ENCODE data around the gene SHISAL1. TPM values are rescaled to one million over a fixed set of nuclear protein-coding genes. Genes with fewer than 3 reads are reported as not detected.

The SHISAL1 gene
- polyA plus RNA-seq (2012; ENCODE audit: missing spikeins) = not detected

GRCh38 chr22:44312766-44313165 is at the start of gene SHISAL1:
SHISAL1 (minus strand) TSS chr22:44312951; CDS start chr22:44300945, 12,006 bp downstream.
- no peak for FAIRE-seq
- TF ChIP-seq POLR2A (IDR thresholded peaks at IDR 0.05; ENCODE audit: low read depth, low read length) = no peak
- no peak for TF ChIP-seq TAF1 (IDR thresholded peaks at IDR 0.05; ENCODE audit: borderline replicate concordance, low read depth, low read length)
- TF ChIP-seq POLR2AphosphoS5 (IDR thresholded peaks at IDR 0.05; ENCODE audit: low read depth, low read length) = no peak
- no peak for DNase-seq (ENCODE audit: insufficient read length)

GRCh38 chr22:44361391-44362126 is 48.8 kb upstream of the SHISAL1 start:
- DNase-seq (ENCODE audit: insufficient read length) = no peak
- no peak for FAIRE-seq
- TF ChIP-seq POLR2AphosphoS5 (IDR thresholded peaks at IDR 0.05; ENCODE audit: low read depth, low read length) = no peak
- no peak for TF ChIP-seq POLR2A (IDR thresholded peaks at IDR 0.05; ENCODE audit: low read depth, low read length)
- no peak for TF ChIP-seq TAF1 (IDR thresholded peaks at IDR 0.05; ENCODE audit: borderline replicate concordance, low read depth, low read length)

GRCh38 chr22:44360668-44361381 is 48.1 kb upstream of the SHISAL1 start:
- TF ChIP-seq POLR2A (IDR thresholded peaks at IDR 0.05; ENCODE audit: low read depth, low read length) (no peak), POLR2AphosphoS5 (IDR thresholded peaks at IDR 0.05; ENCODE audit: low read depth, low read length) (no peak), TAF1 (IDR thresholded peaks at IDR 0.05; ENCODE audit: borderline replicate concordance, low read depth, low read length) (no peak)
- FAIRE-seq = no peak
- no peak for DNase-seq (ENCODE audit: insufficient read length)

- FAIRE-seq (no peak), DNase-seq (ENCODE audit: insufficient read length) (no peak)
- TF ChIP-seq POLR2A (IDR thresholded peaks at IDR 0.05; ENCODE audit: low read depth, low read length) (no peak), POLR2AphosphoS5 (IDR thresholded peaks at IDR 0.05; ENCODE audit: low read depth, low read length) (no peak), TAF1 (IDR thresholded peaks at IDR 0.05; ENCODE audit: borderline replicate concordance, low read depth, low read length) (no peak)
These were observed 47.5 kb upstream of the SHISAL1 start for GRCh38 chr22:44360306-44360667.

GRCh38 chr22:44359496-44360110 is 46.9 kb upstream of the SHISAL1 start:
- TF ChIP-seq TAF1 (IDR thresholded peaks at IDR 0.05; ENCODE audit: borderline replicate concordance, low read depth, low read length) (no peak), POLR2AphosphoS5 (IDR thresholded peaks at IDR 0.05; ENCODE audit: low read depth, low read length) (no peak), POLR2A (IDR thresholded peaks at IDR 0.05; ENCODE audit: low read depth, low read length) (no peak)

GRCh38 chr22:44358709-44359440 is 46.1 kb upstream of the SHISAL1 start:
- no peak for DNase-seq (ENCODE audit: insufficient read length)
- FAIRE-seq = no peak
- TF ChIP-seq POLR2A (IDR thresholded peaks at IDR 0.05; ENCODE audit: low read depth, low read length) (no peak), POLR2AphosphoS5 (IDR thresholded peaks at IDR 0.05; ENCODE audit: low read depth, low read length) (no peak), TAF1 (IDR thresholded peaks at IDR 0.05; ENCODE audit: borderline replicate concordance, low read depth, low read length) (no peak)

More at GRCh38 chr22:44359496-44360110, 46.9 kb upstream of the SHISAL1 start:
- FAIRE-seq = no peak
- DNase-seq (ENCODE audit: insufficient read length) = no peak

- TF ChIP-seq POLR2A (IDR thresholded peaks at IDR 0.05; ENCODE audit: low read depth, low read length) = no peak
- no peak for TF ChIP-seq TAF1 (IDR thresholded peaks at IDR 0.05; ENCODE audit: borderline replicate concordance, low read depth, low read length)
- no peak for TF ChIP-seq POLR2AphosphoS5 (IDR thresholded peaks at IDR 0.05; ENCODE audit: low read depth, low read length)
- FAIRE-seq (no peak), DNase-seq (ENCODE audit: insufficient read length) (no peak)
These were observed 45.3 kb upstream of the SHISAL1 start for GRCh38 chr22:44357966-44358465.

GRCh38 chr22:44357296-44357965 is 44.7 kb upstream of the SHISAL1 start:
- TF ChIP-seq POLR2A (IDR thresholded peaks at IDR 0.05; ENCODE audit: low read depth, low read length) (no peak), TAF1 (IDR thresholded peaks at IDR 0.05; ENCODE audit: borderline replicate concordance, low read depth, low read length) (no peak), POLR2AphosphoS5 (IDR thresholded peaks at IDR 0.05; ENCODE audit: low read depth, low read length) (no peak)
- DNase-seq (ENCODE audit: insufficient read length) (no peak), FAIRE-seq (no peak)

- DNase-seq (ENCODE audit: insufficient read length) = no peak
- FAIRE-seq = no peak
These were observed 42.9 kb upstream of the SHISAL1 start for GRCh38 chr22:44355716-44356070.

GRCh38 chr22:44354288-44354687 is 41.5 kb upstream of the SHISAL1 start:
- no peak for DNase-seq (ENCODE audit: insufficient read length)
- FAIRE-seq = no peak
- TF ChIP-seq POLR2A (IDR thresholded peaks at IDR 0.05; ENCODE audit: low read depth, low read length) = no peak
- TF ChIP-seq TAF1 (IDR thresholded peaks at IDR 0.05; ENCODE audit: borderline replicate concordance, low read depth, low read length) = no peak
- no peak for TF ChIP-seq POLR2AphosphoS5 (IDR thresholded peaks at IDR 0.05; ENCODE audit: low read depth, low read length)

More at GRCh38 chr22:44355716-44356070, 42.9 kb upstream of the SHISAL1 start:
- TF ChIP-seq POLR2A (IDR thresholded peaks at IDR 0.05; ENCODE audit: low read depth, low read length) (no peak), TAF1 (IDR thresholded peaks at IDR 0.05; ENCODE audit: borderline replicate concordance, low read depth, low read length) (no peak), POLR2AphosphoS5 (IDR thresholded peaks at IDR 0.05; ENCODE audit: low read depth, low read length) (no peak)
